T-cell (primary cell): ENCODE data around the gene PLEKHA3. TPM values are rescaled to one million over a fixed set of nuclear protein-coding genes. Genes with fewer than 3 reads are reported as not detected.

Experiments
- ATAC-seq, 4 experiments: fragments of 200-7000 bp in 3 of 4; fragments of 150-1000 bp in 1 of 4; cut with Tn5 transposase; replicated peaks in 1 of 4; 1 replicate in 3 of 4; 2 replicates in 1 of 4; pipeline ENCODE4 v1.10.0; 2021; ENCODE audit warnings: moderate library complexity in 3 of 4, mild to moderate bottlenecking in 2 of 4, moderate number of reproducible peaks in 1 of 4
- CTCF ChIA-PET, 2 donors: fragments of 300-600 bp; sonication (Branson Sonifier 250); formaldehyde crosslinking; loops; one replicate each; lab custom pipeline; 2022; ENCODE audit warnings: antibody characterized with exemption in 2 of 2; lab: Charles Lee
- POLR2A ChIA-PET, 2 donors: fragments of 300-600 bp; sonication (Branson Sonifier 250); formaldehyde crosslinking; loops; one replicate each; lab custom pipeline; 2022; ENCODE audit warnings: antibody characterized with exemption in 2 of 2; lab: Charles Lee
- DNase-seq, 35 experiments: peaks; one replicate each; pipeline versions ENCODE4 v3.0.0 to v3.0.0-alpha.2; 2013 to 2023
- H3K27ac ChIP-seq: one replicate; pipeline ENCODE4 v1.5.1; 2013; ENCODE audit warnings: low read length
- H3K27me3 ChIP-seq, 2 experiments: replicated peaks in 1 of 2; 1 replicate in 1 of 2; 2 replicates in 1 of 2; pipeline versions ENCODE4 v1.6.1 to v1.7.0; 2013; ENCODE audit warnings: low read length in 1 of 2, mixed read lengths in 1 of 2; ENCODE audit not compliant: control insufficient read depth in 2 of 2, insufficient read depth in 2 of 2; ENCODE audit errors: extremely low read depth in 1 of 2
- H3K36me3 ChIP-seq, 2 donors: 1 replicate in 1 of 2; 2 replicates in 1 of 2; pipeline versions ENCODE4 v1.6.1 to v1.7.0; 2013; ENCODE audit warnings: low read length in 1 of 2; ENCODE audit not compliant: control insufficient read depth in 2 of 2, insufficient read depth in 1 of 2; ENCODE audit errors: extremely low read depth in 1 of 2
- H3K4me1 ChIP-seq, 2 experiments: 1 replicate in 1 of 2; 2 replicates in 1 of 2; pipeline versions ENCODE4 v1.6.1 to v1.7.0; 2013; ENCODE audit warnings: low read length in 2 of 2, mixed read lengths in 1 of 2; ENCODE audit not compliant: insufficient read depth in 2 of 2, control insufficient read depth in 1 of 2; ENCODE audit errors: extremely low read depth in 1 of 2
- H3K4me3 ChIP-seq, 2 donors: 1 replicate in 1 of 2; 2 replicates in 1 of 2; pipeline versions ENCODE4 v1.5.1 to v1.7.0; 2013; ENCODE audit warnings: mild to moderate bottlenecking in 2 of 2, low read length in 1 of 2, moderate library complexity in 1 of 2; ENCODE audit not compliant: control insufficient read depth in 1 of 2; ENCODE audit errors: extremely low read depth in 1 of 2
- H3K9me3 ChIP-seq: 2 replicates; pipeline ENCODE4 v1.7.0; 2013
- H3K27ac Mint-ChIP-seq, 2 donors: one replicate each; pipeline ENCODE4 v1.8.0; 2020 to 2021; ENCODE audit warnings: mild to moderate bottlenecking in 2 of 2, mixed read lengths in 2 of 2
- H3K27me3 Mint-ChIP-seq, 2 donors: one replicate each; pipeline ENCODE4 v1.8.0; 2021 to 2022; ENCODE audit warnings: mixed read lengths in 2 of 2
- H3K36me3 Mint-ChIP-seq: one replicate; pipeline ENCODE4 v1.8.0; 2021; ENCODE audit warnings: mixed read lengths
- H3K4me1 Mint-ChIP-seq, 3 donors: one replicate each; pipeline ENCODE4 v1.8.0; 2020 to 2022; ENCODE audit warnings: mixed read lengths in 3 of 3, mild to moderate bottlenecking in 1 of 3
- H3K4me3 Mint-ChIP-seq, 3 donors: one replicate each; pipeline ENCODE4 v1.8.0; 2020 to 2022; ENCODE audit warnings: mild to moderate bottlenecking in 3 of 3, mixed read lengths in 3 of 3, moderate library complexity in 3 of 3
- H3K9me3 Mint-ChIP-seq, 3 donors: one replicate each; pipeline ENCODE4 v1.8.0; 2020 to 2022; ENCODE audit warnings: mixed read lengths in 3 of 3
- WGBS: methylation state at CpG from one replicate; pipeline ENCODE4 v1.1.5; 2013; ENCODE audit warnings: missing lambda C conversion rate; ENCODE audit not compliant: insufficient coverage; 5-methylcytosine and 5-hydroxymethylcytosine counted together
- total RNA-seq, 35 experiments: library from RNA in 6 of 35; stranded (reverse) in 6 of 35; fragments of 120-200 nt in 1 of 35; gene quantifications; one replicate each; pipeline versions ENCODE4 v1.2.1 to v1.2.4 and lab custom pipeline; 2013 to 2026

PLEKHA3 gene
- total RNA-seq, 5 donors from 2014 or later (not counting 1 experiment from before 2014, with no cell fraction given) = 21.9 to 28.9 (median 24.8) TPM

DNA sequence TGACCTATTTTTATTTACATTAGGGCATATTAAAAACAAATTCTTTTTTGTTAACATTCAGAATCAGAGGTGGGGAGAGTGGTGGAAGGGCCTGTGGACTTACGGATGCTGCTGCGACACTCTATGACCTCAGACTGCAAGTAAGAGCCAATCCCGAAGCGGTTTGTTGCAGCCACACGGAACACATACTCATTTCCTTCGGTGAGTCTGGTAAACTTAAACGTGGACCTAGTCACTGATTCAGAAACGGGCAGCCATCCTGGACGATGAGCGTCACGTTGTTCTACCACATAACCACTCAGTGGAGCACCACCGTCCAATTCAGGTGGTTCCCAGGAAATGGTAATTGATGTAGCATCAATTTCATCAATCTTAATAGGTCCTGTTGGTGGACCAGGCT lies 61.9 kb downstream of the PLEKHA3 start:
- Mint-ChIP-seq H3K4me1 (no peaks in the 10 kb centered on the region), H3K9me3 (no peaks in the 10 kb centered on the region), H3K36me3 (peaks cover 82% of the 10 kb centered on the region), H3K27ac (no peak overlapping the region), H3K27me3 (no peaks in the 10 kb centered on the region), H3K4me3 (no peak overlapping the region)
- CTCF ChIA-PET = no interaction called here
- DNase-seq (no peak), ATAC-seq (no peak)
- Histone ChIP-seq H3K36me3 (peaks cover 8 to 73% of the 10 kb centered on the region in 2 donors), H3K27me3 (no peaks in the 10 kb centered on the region), H3K9me3 (no peaks in the 10 kb centered on the region), H3K4me1 (no peaks in the 10 kb centered on the region), H3K4me3 (no peak overlapping the region), H3K27ac (no peak overlapping the region)
- POLR2A ChIA-PET = no interaction called here
- 95% methylated on average over 7 of the region's 12 CpGs for WGBS

DNA sequence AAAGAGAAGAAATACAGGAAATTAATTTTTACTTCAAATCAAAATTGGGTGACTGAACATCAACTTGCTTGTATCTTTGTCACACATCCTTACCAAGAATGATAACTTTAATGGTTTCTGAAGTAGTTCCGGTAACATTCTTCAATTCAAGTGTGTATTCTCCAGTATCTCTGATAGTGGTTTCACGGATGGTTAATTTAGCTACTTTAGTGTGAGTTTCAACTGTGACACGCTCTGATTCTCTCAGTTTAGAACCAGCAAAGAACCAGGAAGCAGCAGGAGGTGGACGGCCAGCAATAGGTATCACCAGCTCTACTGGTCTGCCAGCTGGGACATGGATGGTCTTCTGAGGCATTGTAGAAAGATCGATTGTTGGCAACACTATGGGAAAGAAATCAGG lies 62.3 kb downstream of the PLEKHA3 start:
- no peaks in the 10 kb centered on the region for H3K4me1 Mint-ChIP-seq
- Histone ChIP-seq H3K27me3 (no peaks in the 10 kb centered on the region), H3K4me3 (no peak overlapping the region), H3K36me3 (peaks cover 11 to 70% of the 10 kb centered on the region in 2 donors), H3K4me1 (no peaks in the 10 kb centered on the region), H3K9me3 (no peaks in the 10 kb centered on the region), H3K27ac (no peak overlapping the region)
- peaks cover 81% of the 10 kb centered on the region for H3K36me3 Mint-ChIP-seq
- no peak overlapping the region for H3K27ac Mint-ChIP-seq
- DNase-seq (no peak), ATAC-seq (no peak)
- no peak overlapping the region for H3K4me3 Mint-ChIP-seq
- WGBS = 92% methylated on average over 3 of the region's 5 CpGs
- ChIA-PET CTCF (no interaction called here), POLR2A (no interaction called here)
- H3K9me3 Mint-ChIP-seq = no peaks in the 10 kb centered on the region
- H3K27me3 Mint-ChIP-seq = no peaks in the 10 kb centered on the region

DNA sequence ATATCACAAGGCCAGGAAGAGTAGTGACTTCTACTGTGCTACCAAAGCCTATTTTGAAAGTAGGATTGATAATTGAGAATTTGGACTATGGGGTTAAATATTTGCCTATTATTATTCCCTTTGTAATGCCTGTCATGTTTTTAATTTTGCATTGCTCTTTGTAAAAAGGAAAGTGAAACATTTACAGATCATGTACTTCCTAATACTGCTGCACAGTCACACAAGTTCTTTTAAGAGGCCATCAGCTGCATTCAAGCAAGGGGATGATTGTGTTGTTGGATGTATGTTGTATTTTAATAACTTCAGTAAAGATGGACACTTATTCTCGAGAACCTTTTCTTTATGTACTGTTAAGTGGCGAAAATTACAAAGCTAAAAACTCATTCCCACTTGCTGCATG lies 70.1 kb downstream of the PLEKHA3 start:
- Histone ChIP-seq H3K27ac (no peak overlapping the region), H3K4me3 (no peak overlapping the region), H3K9me3 (peaks cover 2% of the 10 kb centered on the region), H3K27me3 (no peaks in the 10 kb centered on the region), H3K36me3 (peaks cover 22 to 46% of the 10 kb centered on the region in 2 donors), H3K4me1 (no peaks in the 10 kb centered on the region)
- no CpG with 5 or more reads among the region's 2 CpGs for WGBS
- Mint-ChIP-seq H3K4me3 (no peak overlapping the region), H3K9me3 (peaks cover 0 to 3% (median 0%) of the 10 kb centered on the region in 3 donors), H3K4me1 (no peaks in the 10 kb centered on the region), H3K36me3 (peaks cover 86% of the 10 kb centered on the region), H3K27me3 (no peaks in the 10 kb centered on the region), H3K27ac (no peak overlapping the region)
- ATAC-seq (no peak), DNase-seq (no peak)
- POLR2A ChIA-PET = no interaction called here
- CTCF ChIA-PET = no interaction called here

GRCh38 chr2:178553047-178553446 lies 72.8 kb downstream of the PLEKHA3 start:
- H3K36me3 ChIP-seq = peaks cover 24 to 34% of the 10 kb centered on the region in 2 donors
- H3K4me3 ChIP-seq = no peak overlapping the region
- ATAC-seq (no peak), DNase-seq (no peak)
- Mint-ChIP-seq H3K4me1 (no peaks in the 10 kb centered on the region), H3K9me3 (peaks cover 0 to 3% (median under 1%) of the 10 kb centered on the region in 3 donors), H3K4me3 (no peak overlapping the region), H3K27me3 (no peaks in the 10 kb centered on the region), H3K27ac (no peak overlapping the region), H3K36me3 (peaks cover 84% of the 10 kb centered on the region)
- POLR2A ChIA-PET = no interaction called here
- WGBS = no CpG with 5 or more reads among the region's 2 CpGs
- CTCF ChIA-PET = no interaction called here
- H3K4me1 ChIP-seq = no peaks in the 10 kb centered on the region
- no peaks in the 10 kb centered on the region for H3K27me3 ChIP-seq
- no peak overlapping the region for H3K27ac ChIP-seq
- H3K9me3 ChIP-seq = no peaks in the 10 kb centered on the region

Other genes with a start within 250 kb of the PLEKHA3 start
- gene PRKRA, start 29.3 kb upstream of the PLEKHA3 start, total RNA-seq = 10 to 100 TPM; 49.4 to 98.7 (median 52.7) TPM
- gene PJVK, start 29.1 kb upstream of the PLEKHA3 start, total RNA-seq = 1 to 10 TPM; 1.8 to 5.2 (median 4.3) TPM
- 1 to 10 TPM in 2 of 5 donors, under 1 TPM in 2, not detected in 1; 0.44 to 2.5 (median 1.4) TPM for gene FKBP7, start 1.9 kb upstream of the PLEKHA3 start, total RNA-seq